Left lung (tissue), 10 donors: ENCODE measurements around the gene TADA1. TPM values are rescaled to one million over a fixed set of nuclear protein-coding genes. Genes with fewer than 3 reads are reported as not detected.

Experiments used
- ATAC-seq: fragments of 200-7000 bp; cut with Tn5 transposase; one replicate; pipeline ENCODE4 v1.9.1; 2020; ENCODE audit warnings: moderate library complexity
- DNase-seq, 4 donors: peaks; one replicate each; pipeline ENCODE4 v3.0.0-alpha.2; 2013 to 2020
- H3K27ac ChIP-seq, 2 donors: fragments of 200-600 bp; sonication (generic) in 1 of 2; one replicate each; pipeline versions ENCODE4 v1.5.0 to v1.8.0; 2020 to 2021
- H3K27me3 ChIP-seq, 2 donors: fragments of 200-600 bp; sonication (generic) in 1 of 2; one replicate each; pipeline versions ENCODE4 v1.5.0 to v1.8.0; 2020 to 2021
- H3K36me3 ChIP-seq, 2 donors: fragments of 200-600 bp; sonication (generic) in 1 of 2; one replicate each; pipeline versions ENCODE4 v1.5.0 to v1.8.0; 2020 to 2021
- H3K4me1 ChIP-seq, 2 donors: fragments of 200-600 bp; one replicate each; pipeline ENCODE4 v1.8.0; 2021
- H3K4me3 ChIP-seq, 2 donors: fragments of 200-600 bp; sonication (generic) in 1 of 2; one replicate each; pipeline versions ENCODE4 v1.5.0 to v1.8.0; 2020 to 2021; ENCODE audit warnings: mild to moderate bottlenecking in 1 of 2
- H3K9me3 ChIP-seq, 2 donors: fragments of 200-600 bp; sonication (generic) in 1 of 2; one replicate each; pipeline versions ENCODE4 v1.5.0 to v1.8.0; 2020 to 2021
- CTCF ChIP-seq, 2 donors: fragments of 200-600 bp; sonication (generic) in 1 of 2; IDR thresholded peaks; one replicate each; pipeline versions ENCODE4 v1.5.0 to v1.8.0; 2021; ENCODE audit warnings: antibody characterized with exemption in 2 of 2
- intact Hi-C, 2 donors: fragments of 100-400 bp; cut with DNase I; formaldehyde crosslinking; loops; one replicate each; pipeline versions ENCODE4 v1.11.2 to v1.14.2; 2022
- polyA plus RNA-seq, 6 donors: library from polyadenylated mRNA; unstranded; fragments of 120-200 nt; gene quantifications; one replicate each; pipeline ENCODE4 v1.2.1, GENCODE V29; 2013; ENCODE audit not compliant: insufficient read length in 6 of 6
- total RNA-seq, 2 donors: library from RNA; stranded (reverse); fragmentation: NEBNext Ultra II Directional; extraction: Animal tissue kit (Norgen Biotek cat#: 25700); gene quantifications; one replicate each; pipeline ENCODE4 v1.2.1, GENCODE V29; 2021
- donor health status: DM: no; HTN: yes; CAD: no.
- donor health status: DM: no; HTN: no; CAD: no.

Gene TADA1
- total and polyA plus RNA-seq, 8 donors: 7.5 to 24.8 (median 22.9) TPM

- Histone ChIP-seq H3K9me3 (peaks cover 0 to 13% of the 10 kb centered on the region in 2 donors), H3K27ac (no peak overlapping the region), H3K4me3 (no peak overlapping the region), H3K27me3 (no peaks in the 10 kb centered on the region), H3K36me3 (no peaks in the 10 kb centered on the region), H3K4me1 (no peaks in the 10 kb centered on the region)
- no peak for ATAC-seq
- no peak for DNase-seq
- no peak for TF ChIP-seq CTCF (IDR thresholded peaks at IDR 0.05)
- intact Hi-C loops: no loop called here
These were observed 24.9 kb upstream of the TADA1 start for GRCh38 chr1:166900987-166901386.

GRCh38 chr1:166899769-166900168 is 23.7 kb upstream of the TADA1 start:
- Histone ChIP-seq H3K27me3 (no peaks in the 10 kb centered on the region), H3K9me3 (peaks cover 0 to 13% of the 10 kb centered on the region in 2 donors), H3K4me1 (no peaks in the 10 kb centered on the region), H3K4me3 (no peak overlapping the region), H3K27ac (no peak overlapping the region), H3K36me3 (no peaks in the 10 kb centered on the region)
- DNase-seq (no peak), ATAC-seq (no peak)
- no peak for TF ChIP-seq CTCF (IDR thresholded peaks at IDR 0.05)
- intact Hi-C loops: no loop called here

GRCh38 chr1:166895766-166896165 is 19.7 kb upstream of the TADA1 start:
- no peak for TF ChIP-seq CTCF (IDR thresholded peaks at IDR 0.05)
- H3K9me3 ChIP-seq: peaks cover 0 to 13% of the 10 kb centered on the region in 2 donors
- intact Hi-C loops: no loop called here

GRCh38 chr1:166889776-166890175 is 13.7 kb upstream of the TADA1 start:
- TF ChIP-seq CTCF (IDR thresholded peaks at IDR 0.05): no peak
- Histone ChIP-seq H3K4me3 (no peak overlapping the region), H3K4me1 (no peaks in the 10 kb centered on the region), H3K27me3 (peaks cover 0 to 9% of the 10 kb centered on the region in 2 donors), H3K27ac (no peak overlapping the region), H3K9me3 (no peaks in the 10 kb centered on the region), H3K36me3 (no peaks in the 10 kb centered on the region)
- DNase-seq (no peak), ATAC-seq (no peak)
- intact Hi-C loops: no loop called here

More at GRCh38 chr1:166895766-166896165, 19.7 kb upstream of the TADA1 start:
- Histone ChIP-seq H3K4me3 (no peak overlapping the region), H3K27me3 (no peaks in the 10 kb centered on the region), H3K4me1 (no peaks in the 10 kb centered on the region), H3K27ac (no peak overlapping the region), H3K36me3 (no peaks in the 10 kb centered on the region)
- ATAC-seq (no peak), DNase-seq (no peak)

GRCh38 chr1:166888373-166889111 is 12.5 kb upstream of the TADA1 start:
- TF ChIP-seq CTCF (IDR thresholded peaks at IDR 0.05): no peak
- ATAC-seq (no peak), DNase-seq (no peak)
- H3K4me3 ChIP-seq: no peak overlapping the region
- peaks cover 3 to 7% of the 10 kb centered on the region in 2 donors for H3K4me1 ChIP-seq
- intact Hi-C loops: no loop called here
- H3K36me3 ChIP-seq: no peaks in the 10 kb centered on the region
- peaks cover 7 to 22% of the 10 kb centered on the region in 2 donors for H3K27me3 ChIP-seq
- no peak overlapping the region for H3K27ac ChIP-seq
- no peaks in the 10 kb centered on the region for H3K9me3 ChIP-seq
